ENCODE results near the gene UXS1.

DNA sequence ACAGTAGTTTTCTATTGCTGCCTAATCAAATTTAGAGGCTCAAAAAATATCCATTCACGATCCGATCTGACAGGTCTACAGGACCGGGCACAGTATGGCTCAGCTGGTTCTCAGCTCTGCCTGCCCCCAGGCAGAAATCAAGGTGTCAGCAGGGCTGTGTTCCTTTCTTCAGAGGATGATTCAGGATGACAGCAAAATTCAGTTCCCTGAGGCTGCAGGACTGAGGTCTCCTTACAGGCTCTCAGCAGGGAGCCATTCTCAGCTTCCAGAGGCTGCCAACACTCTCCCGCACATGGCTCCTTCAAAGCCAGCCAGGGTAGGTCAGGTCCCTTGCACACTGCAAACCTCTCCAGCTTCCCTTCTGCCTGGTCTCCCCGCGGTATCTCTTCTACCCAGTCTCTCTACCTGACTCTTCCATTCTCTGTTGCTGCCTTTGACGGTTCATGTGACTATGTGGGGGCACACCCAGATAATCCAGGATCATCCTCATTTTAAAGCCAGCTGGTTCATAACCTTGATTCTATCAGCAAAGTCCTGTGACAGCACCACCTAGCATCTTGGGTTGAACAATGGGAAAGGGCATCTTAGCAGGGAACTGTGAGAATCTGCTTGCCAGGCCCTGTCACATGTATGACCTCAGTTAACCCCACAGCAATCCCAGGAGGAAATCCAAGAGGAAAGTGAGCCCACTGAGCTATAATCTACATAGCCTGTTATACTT is 50.4 kb downstream of the UXS1 start:
- no peak for TF ChIP-seq YY1 (IDR thresholded peaks at IDR 0.05; ENCODE audit: insufficient read depth, insufficient read length)
- no peak for TF ChIP-seq SUZ12 (IDR thresholded peaks at IDR 0.05; ENCODE audit: extremely low read depth, insufficient read depth, insufficient read length)
- TF ChIP-seq ZNF274 (IDR thresholded peaks at IDR 0.05; ENCODE audit: low read depth, low read length): no peak

Data from NT2/D1 (cell line).